GM15510 (cell line): ENCODE measurements around the gene LUZP1.

Experiments used
- POLR2A ChIP-seq: IDR thresholded peaks from 3 replicates; pipeline ENCODE4 v1.6.1; 2011; ENCODE audit warnings: borderline replicate concordance; ENCODE audit not compliant: insufficient read length; ENCODE audit errors: extremely low read depth

Gene LUZP1

GRCh38 chr1:23168445-23169194 is at the start of gene LUZP1:
LUZP1 (minus strand) TSS chr1:23168856.
- peak; percentile 92 for TF ChIP-seq POLR2A

GRCh38 chr1:23217421-23218115 is 48.9 kb upstream of the LUZP1 start, which contains the start of gene HTR1D:
HTR1D (minus strand) TSS chr1:23217502; CDS start chr1:23194219, 23,283 bp downstream.
- TF ChIP-seq POLR2A, result no peak

- no peak for TF ChIP-seq POLR2A
These were observed 48.2 kb upstream of the LUZP1 start for GRCh38 chr1:23216771-23217420.

GRCh38 chr1:23215751-23216449 is 47.2 kb upstream of the LUZP1 start:
- TF ChIP-seq POLR2A, result no peak

GRCh38 chr1:23215291-23215690 is 46.6 kb upstream of the LUZP1 start:
- no peak for TF ChIP-seq POLR2A

- TF ChIP-seq POLR2A, result no peak
These were observed 46.0 kb upstream of the LUZP1 start for GRCh38 chr1:23214640-23215039.

GRCh38 chr1:23211955-23212354 is 43.3 kb upstream of the LUZP1 start:
- no peak for TF ChIP-seq POLR2A

- no peak for TF ChIP-seq POLR2A
These were observed 42.3 kb upstream of the LUZP1 start for GRCh38 chr1:23210963-23211362.

GRCh38 chr1:23210351-23210785 is 41.7 kb upstream of the LUZP1 start:
- no peak for TF ChIP-seq POLR2A

GRCh38 chr1:23209770-23210169 is 41.1 kb upstream of the LUZP1 start:
- TF ChIP-seq POLR2A, result no peak

- no peak for TF ChIP-seq POLR2A
These were observed 39.9 kb upstream of the LUZP1 start for GRCh38 chr1:23208527-23208926.

- TF ChIP-seq POLR2A, result no peak
These were observed 33.6 kb upstream of the LUZP1 start for GRCh38 chr1:23202263-23202749.

GRCh38 chr1:23200883-23201282 is 32.2 kb upstream of the LUZP1 start:
- TF ChIP-seq POLR2A, result no peak

GRCh38 chr1:23198373-23198772 is 29.7 kb upstream of the LUZP1 start:
- no peak for TF ChIP-seq POLR2A
